K562 (cell line): ENCODE measurements around the gene UNC50. TPM values are rescaled to one million over a fixed set of nuclear protein-coding genes. Genes with fewer than 3 reads are reported as not detected.

ENCODE experiments used
- ARID2 ChIP-seq: fragments of 450-650 bp; IDR thresholded peaks from 2 replicates; pipeline ENCODE4 v1.6.1; 2017; ENCODE audit warnings: antibody characterized with exemption, mild to moderate bottlenecking
- CHD7 ChIP-seq: fragments of 200-600 bp; sonication (generic); IDR thresholded peaks from one replicate; pipeline ENCODE4 v1.6.1; 2012; ENCODE audit warnings: mild to moderate bottlenecking, low read depth, low read length, inconsistent platforms
- MAFK ChIP-seq: IDR thresholded peaks from 2 replicates; pipeline ENCODE4 v1.6.1; 2011; ENCODE audit warnings: low read length, improper control_type of control experiment
- MEF2D ChIP-seq: conservative IDR thresholded peaks from 2 replicates; pipeline ENCODE4 v1.6.1; 2016; ENCODE audit warnings: low read depth, missing genetic modification characterization, missing compliant biosample characterization
- NCOA6 ChIP-seq: fragments of 450-650 bp; IDR thresholded peaks from 2 replicates; pipeline ENCODE4 v1.6.1; 2017; ENCODE audit warnings: mild to moderate bottlenecking
- NR1H2 ChIP-seq: sonication (generic); formaldehyde crosslinking; IDR thresholded peaks from 2 replicates; pipeline ENCODE4 v1.4.0; 2020; ENCODE audit warnings: mild to moderate bottlenecking, missing genetic modification reagents
- RHOXF2B ChIP-seq: fragments of 250-450 bp; sonication (Bioruptor Pico); conservative IDR thresholded peaks from 2 replicates; pipeline ENCODE4 v1.5.1; 2021
- RNF2 ChIP-seq: sonication (generic); IDR thresholded peaks from 2 replicates; pipeline ENCODE4 v1.6.1; 2016
- SMARCA4 ChIP-seq: fragments of 450-650 bp; IDR thresholded peaks from 2 replicates; pipeline ENCODE4 v1.6.1; 2016
- SREBF2 ChIP-seq: sonication (generic); formaldehyde crosslinking; IDR thresholded peaks from 2 replicates; pipeline ENCODE4 v1.4.0; 2020; ENCODE audit warnings: mild to moderate bottlenecking, missing genetic modification reagents
- TGIF2 ChIP-seq: sonication (generic); formaldehyde crosslinking; IDR thresholded peaks from 2 replicates; pipeline ENCODE4 v1.8.1; 2022; ENCODE audit warnings: mild to moderate bottlenecking, missing genetic modification reagents, moderate library complexity
- TOE1 ChIP-seq, 2 experiments: fragments of 450-650 bp in 1 of 2; sonication (generic) in 1 of 2; formaldehyde crosslinking in 1 of 2; IDR thresholded peaks; 2 replicates each; pipeline versions ENCODE4 v1.7.1 to v1.8.0; 2016 to 2022; ENCODE audit warnings: borderline replicate concordance in 2 of 2, mild to moderate bottlenecking in 2 of 2, antibody characterized with exemption in 1 of 2, inconsistent platforms in 1 of 2, low read depth in 1 of 2, missing genetic modification reagents in 1 of 2, moderate library complexity in 1 of 2
- ZNF316 ChIP-seq: fragments of 450-650 bp; IDR thresholded peaks from 2 replicates; pipeline ENCODE4 v1.6.1; 2016
- ZNF589 ChIP-seq: fragments of 200-800 bp; sonication (Bioruptor generic); IDR thresholded peaks from 2 replicates; pipeline ENCODE4 v1.6.1; 2016; ENCODE audit warnings: low read depth, missing genetic modification characterization, missing compliant biosample characterization
- ZNF696 ChIP-seq: fragments of 250-450 bp; sonication (Bioruptor Pico); conservative IDR thresholded peaks from 2 replicates; pipeline ENCODE4 v1.4.0; 2020; ENCODE audit warnings: mild to moderate bottlenecking, moderate library complexity
- polyA plus RNA-seq, 8 experiments: library from polyadenylated mRNA; depleted of rRNA in 4 of 8; stranded (reverse) in 5 of 8; unstranded in 3 of 8; fragments of >200 nt; fragmentation: Nextera tagmentation in 2 of 8; fragmentation: Illumina TruSeq in 1 of 8; extraction: Ambion mirVana in 2 of 8; extraction: Trizol in 1 of 8; gene quantifications; 2 replicates each; pipeline versions ENCODE4 v1.2.1 to v1.2.3, GENCODE V29; 2011 to 2014; ENCODE audit warnings: inconsistent platforms in 1 of 8, missing spikeins in 1 of 8
- total RNA-seq, 7 experiments: library from RNA; depleted of rRNA in 6 of 7; stranded (reverse); fragments of >200 nt in 6 of 7; fragmentation: Illumina TruSeq in 2 of 7; extraction: Trizol in 2 of 7; gene quantifications; 2 replicates each; pipeline versions ENCODE4 v1.2.1 to v1.2.3, GENCODE V29; 2011 to 2021; ENCODE audit warnings: low replicate concordance in 1 of 7
- TF ChIP-seq, protein P1 (sequence below): fragments of 450-650 bp; IDR thresholded peaks from 2 replicates; pipeline ENCODE4 v1.6.1; 2014; ENCODE audit warnings: low read depth, mild to moderate bottlenecking, moderate library complexity, borderline replicate concordance

The UNC50 gene
- total and polyA plus RNA-seq, 9 of the 15 experiments (the other 6 are each of a cell fraction or from before 2014, with no cell fraction given), result 30.0 to 52.9 (median 35.9) TPM

DNA sequence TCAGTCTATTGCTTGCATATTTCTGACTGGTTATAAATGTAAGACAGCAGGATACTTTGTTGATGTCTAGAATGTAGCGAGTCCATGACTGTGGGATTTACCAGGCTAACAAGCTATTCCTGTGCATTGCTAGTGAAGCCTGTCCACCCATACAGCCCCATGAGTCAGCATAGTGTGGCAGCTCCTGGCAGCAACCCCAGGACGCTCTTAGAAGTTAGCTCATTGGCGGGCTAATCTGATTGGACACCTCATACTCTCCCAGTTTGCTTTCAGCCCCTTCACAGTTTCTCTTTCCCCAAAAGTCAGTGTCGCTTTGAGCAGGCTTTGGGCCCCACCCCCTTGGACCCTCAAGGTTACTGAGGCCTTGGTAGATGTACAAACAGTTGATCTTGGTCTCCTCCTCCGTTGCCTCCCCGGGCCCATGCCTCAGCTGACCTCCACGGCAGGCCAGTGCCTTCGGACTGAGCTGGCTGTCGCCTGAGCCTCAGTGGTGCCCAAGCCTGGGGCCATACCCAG is 48.1 kb upstream of the UNC50 start (continued):
- TF ChIP-seq CHD7, result no peak
- TF ChIP-seq MEF2D (tag), result no peak
- no peak for TF ChIP-seq NR1H2
- TF ChIP-seq NCOA6, result no peak
- TF ChIP-seq ZNF316, result peak; percentile 98
- TF ChIP-seq RNF2, result no peak
- TF ChIP-seq TGIF2, result no peak
- TF ChIP-seq RHOXF2B (CRISPR knock-in tag), result no peak
- TF ChIP-seq SREBF2 (CRISPR knock-in tag), result no peak
- TF ChIP-seq ZNF696 (CRISPR knock-in tag), result no peak
- no peak for TF ChIP-seq TOE1 (IDR thresholded peaks at IDR 0.05; ENCODE audit: borderline replicate concordance)
- no peak for TF ChIP-seq TOE1 (CRISPR knock-in tag; IDR thresholded peaks at IDR 0.05; ENCODE audit: borderline replicate concordance, low read depth)
- peak; percentile 91 for TF ChIP-seq MAFK
- TF ChIP-seq ARID2, result no peak
- TF ChIP-seq, protein P1, sequence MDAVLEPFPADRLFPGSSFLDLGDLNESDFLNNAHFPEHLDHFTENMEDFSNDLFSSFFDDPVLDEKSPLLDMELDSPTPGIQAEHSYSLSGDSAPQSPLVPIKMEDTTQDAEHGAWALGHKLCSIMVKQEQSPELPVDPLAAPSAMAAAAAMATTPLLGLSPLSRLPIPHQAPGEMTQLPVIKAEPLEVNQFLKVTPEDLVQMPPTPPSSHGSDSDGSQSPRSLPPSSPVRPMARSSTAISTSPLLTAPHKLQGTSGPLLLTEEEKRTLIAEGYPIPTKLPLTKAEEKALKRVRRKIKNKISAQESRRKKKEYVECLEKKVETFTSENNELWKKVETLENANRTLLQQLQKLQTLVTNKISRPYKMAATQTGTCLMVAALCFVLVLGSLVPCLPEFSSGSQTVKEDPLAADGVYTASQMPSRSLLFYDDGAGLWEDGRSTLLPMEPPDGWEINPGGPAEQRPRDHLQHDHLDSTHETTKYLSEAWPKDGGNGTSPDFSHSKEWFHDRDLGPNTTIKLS, result peak; percentile 25; the same call in 1 of the 2 replicates
- TF ChIP-seq ZNF589 (CRISPR knock-in tag), result no peak
- peak; percentile 74 for TF ChIP-seq SMARCA4
